ENCODE results near the gene IFT81.

Gene IFT81

GRCh38 chr12:110123919-110124268 lies 263 bp upstream of the IFT81 start:
- H3K4me3 ChIP-seq (ENCODE audit: low read length), result no peak overlapping the region
- no peaks in the 10 kb centered on the region for H3K36me3 ChIP-seq (ENCODE audit: control insufficient read depth, insufficient read depth, low read length)
- no peak for DNase-seq (ENCODE audit: low read depth, low spot score)
- H3K4me1 ChIP-seq (ENCODE audit: control insufficient read depth, insufficient read depth, low read length), result peaks cover 1% of the 10 kb centered on the region; the same call in 1 of the 2 replicates
- no CpG with 5 or more reads among the region's 32 CpGs for WGBS (ENCODE audit: insufficient coverage, insufficient read length)
- no peaks in the 10 kb centered on the region for H3K9me3 ChIP-seq (ENCODE audit: control insufficient read depth, insufficient read depth, low read length)
- H3K27ac ChIP-seq (ENCODE audit: low read length), result no peak overlapping the region
- H3K27me3 ChIP-seq (ENCODE audit: control insufficient read depth, insufficient read depth, low read length), result no peaks in the 10 kb centered on the region

DNA sequence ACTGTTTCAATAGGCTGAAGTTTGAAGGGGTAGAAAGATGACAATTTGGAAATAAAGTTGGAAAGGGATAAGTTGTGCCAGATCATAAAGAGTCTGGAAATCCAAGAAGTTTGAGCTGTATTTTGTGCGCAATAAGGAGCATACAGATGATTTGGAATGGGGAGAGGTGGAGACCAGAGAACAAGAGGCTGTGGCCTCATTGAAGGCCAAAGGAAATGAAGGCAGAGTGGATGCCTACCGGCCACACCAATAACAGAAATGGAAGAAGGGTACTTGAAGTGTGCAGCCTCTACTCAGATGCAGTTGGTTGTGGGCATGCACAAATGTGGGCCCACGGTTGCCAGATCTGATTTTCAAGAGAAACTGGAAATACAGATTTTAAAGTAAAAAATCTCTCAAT lies 2.4 kb downstream of the IFT81 start:
- no peaks in the 10 kb centered on the region for H3K9me3 ChIP-seq (ENCODE audit: control insufficient read depth, insufficient read depth, low read length)
- no peaks in the 10 kb centered on the region for H3K36me3 ChIP-seq (ENCODE audit: control insufficient read depth, insufficient read depth, low read length)
- H3K27me3 ChIP-seq (ENCODE audit: control insufficient read depth, insufficient read depth, low read length), result no peaks in the 10 kb centered on the region
- peaks cover 1% of the 10 kb centered on the region; the same call in 1 of the 2 replicates for H3K4me1 ChIP-seq (ENCODE audit: control insufficient read depth, insufficient read depth, low read length)
- no CpG with 5 or more reads among the region's 3 CpGs for WGBS (ENCODE audit: insufficient coverage, insufficient read length)
- DNase-seq (ENCODE audit: low read depth, low spot score), result no peak
- no peak overlapping the region for H3K4me3 ChIP-seq (ENCODE audit: low read length)
- H3K27ac ChIP-seq (ENCODE audit: low read length), result no peak overlapping the region

DNA sequence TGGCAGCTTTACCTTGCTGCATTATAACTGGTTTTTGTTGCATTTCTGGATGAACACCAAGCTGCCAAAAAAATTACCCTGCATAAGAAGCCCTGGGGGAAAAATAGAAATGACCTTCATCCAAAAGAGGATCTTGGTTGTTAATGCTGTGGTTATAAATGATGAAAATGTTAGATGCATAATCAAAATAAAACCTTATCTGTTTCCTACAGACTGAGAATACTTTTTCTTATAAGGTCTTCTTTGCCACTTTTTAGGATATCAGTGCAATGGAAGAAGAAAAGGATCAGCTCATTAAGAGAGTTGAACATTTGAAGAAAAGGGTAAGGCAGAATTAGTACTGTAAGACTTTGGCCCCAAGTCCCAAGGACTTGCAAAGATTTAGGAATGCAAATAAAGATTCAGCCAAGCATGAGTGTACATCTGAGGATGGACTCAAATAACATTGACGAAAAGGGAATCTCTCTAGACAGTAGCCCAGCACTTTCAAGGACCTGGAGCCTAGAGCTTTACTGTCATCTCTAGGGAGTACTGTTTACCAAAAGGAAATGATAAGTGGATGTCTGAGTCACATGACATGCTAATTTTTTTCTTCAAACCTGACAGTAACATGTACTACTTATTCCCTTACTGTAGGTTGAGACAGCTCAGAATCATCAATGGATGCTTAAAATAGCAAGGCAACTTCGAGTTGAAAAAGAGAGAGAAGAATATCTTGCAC lies 10.7 kb downstream of the IFT81 start:
- H3K27me3 ChIP-seq (ENCODE audit: control insufficient read depth, insufficient read depth, low read length), result no peaks in the 10 kb centered on the region
- H3K4me1 ChIP-seq (ENCODE audit: control insufficient read depth, insufficient read depth, low read length), result no peaks in the 10 kb centered on the region
- WGBS (ENCODE audit: insufficient coverage, insufficient read length), result no CpG with 5 or more reads among the region's 2 CpGs
- no peak overlapping the region for H3K4me3 ChIP-seq (ENCODE audit: low read length)
- no peaks in the 10 kb centered on the region; the same call in 1 of the 2 replicates for H3K36me3 ChIP-seq (ENCODE audit: control insufficient read depth, insufficient read depth, low read length)
- no peaks in the 10 kb centered on the region for H3K9me3 ChIP-seq (ENCODE audit: control insufficient read depth, insufficient read depth, low read length)
- no peak for DNase-seq (ENCODE audit: low read depth, low spot score)
- H3K27ac ChIP-seq (ENCODE audit: low read length), result no peak overlapping the region

DNA sequence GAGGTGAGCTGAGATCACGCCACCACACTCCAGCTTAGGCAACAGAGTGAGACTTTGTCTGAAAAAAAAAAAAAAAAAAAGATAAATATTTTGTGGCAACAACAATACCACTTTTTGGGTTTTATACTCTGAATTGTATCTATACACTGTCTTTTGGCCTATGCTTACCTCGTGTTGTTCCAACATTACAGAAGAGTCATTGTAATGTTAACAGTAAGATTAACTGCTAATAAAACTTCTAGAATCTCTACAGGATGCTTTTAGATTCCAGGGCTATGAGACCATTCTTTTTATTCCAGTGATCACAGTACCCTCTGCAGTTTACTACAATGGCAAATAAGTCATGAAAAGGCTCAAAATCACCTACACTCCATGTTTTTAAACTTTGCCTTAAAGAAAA lies 11.6 kb downstream of the IFT81 start:
- Histone ChIP-seq H3K27me3 (ENCODE audit: control insufficient read depth, insufficient read depth, low read length) (no peaks in the 10 kb centered on the region), H3K4me3 (ENCODE audit: low read length) (no peak overlapping the region), H3K27ac (ENCODE audit: low read length) (no peak overlapping the region), H3K9me3 (ENCODE audit: control insufficient read depth, insufficient read depth, low read length) (no peaks in the 10 kb centered on the region), H3K36me3 (ENCODE audit: control insufficient read depth, insufficient read depth, low read length) (no peaks in the 10 kb centered on the region; the same call in 1 of the 2 replicates), H3K4me1 (ENCODE audit: control insufficient read depth, insufficient read depth, low read length) (no peaks in the 10 kb centered on the region)
- no peak for DNase-seq (ENCODE audit: low read depth, low spot score)
- WGBS (ENCODE audit: insufficient coverage, insufficient read length), result no CpG with 5 or more reads among the region's 2 CpGs

DNA sequence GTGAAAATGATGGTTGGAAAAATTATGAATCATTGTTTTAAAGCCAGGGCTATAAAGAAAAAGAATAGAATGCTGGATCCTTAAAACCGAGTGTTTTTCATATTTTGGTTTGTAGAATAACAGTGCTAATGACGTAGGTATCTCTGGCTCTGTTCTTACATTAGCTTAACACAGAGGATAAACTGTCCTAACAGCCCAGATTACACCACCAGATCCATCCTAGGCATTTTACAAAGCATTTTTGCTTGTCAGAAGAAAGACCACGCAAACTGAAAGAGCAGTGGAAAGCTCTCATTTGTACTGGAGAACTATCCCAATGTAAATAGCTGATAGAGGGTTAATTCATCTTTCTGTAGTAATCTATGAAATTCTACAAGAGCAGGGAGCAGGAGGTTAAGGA lies 13.6 kb downstream of the IFT81 start:
- Histone ChIP-seq H3K27me3 (ENCODE audit: control insufficient read depth, insufficient read depth, low read length) (no peaks in the 10 kb centered on the region), H3K27ac (ENCODE audit: low read length) (no peak overlapping the region), H3K36me3 (ENCODE audit: control insufficient read depth, insufficient read depth, low read length) (no peaks in the 10 kb centered on the region; the same call in 1 of the 2 replicates), H3K9me3 (ENCODE audit: control insufficient read depth, insufficient read depth, low read length) (no peaks in the 10 kb centered on the region), H3K4me1 (ENCODE audit: control insufficient read depth, insufficient read depth, low read length) (no peaks in the 10 kb centered on the region), H3K4me3 (ENCODE audit: low read length) (no peak overlapping the region)
- no peak for DNase-seq (ENCODE audit: low read depth, low spot score)
- no CpG with 5 or more reads among the region's 3 CpGs for WGBS (ENCODE audit: insufficient coverage, insufficient read length)

- no CpG with 5 or more reads among the region's 6 CpGs for WGBS (ENCODE audit: insufficient coverage, insufficient read length)
- H3K9me3 ChIP-seq (ENCODE audit: control insufficient read depth, insufficient read depth, low read length), result no peaks in the 10 kb centered on the region
- no peak overlapping the region for H3K27ac ChIP-seq (ENCODE audit: low read length)
- H3K4me3 ChIP-seq (ENCODE audit: low read length), result no peak overlapping the region
- H3K27me3 ChIP-seq (ENCODE audit: control insufficient read depth, insufficient read depth, low read length), result no peaks in the 10 kb centered on the region
- H3K36me3 ChIP-seq (ENCODE audit: control insufficient read depth, insufficient read depth, low read length), result no peaks in the 10 kb centered on the region; the same call in 1 of the 2 replicates
- H3K4me1 ChIP-seq (ENCODE audit: control insufficient read depth, insufficient read depth, low read length), result no peaks in the 10 kb centered on the region
- DNase-seq (ENCODE audit: low read depth, low spot score), result no peak
Observed at GRCh38 chr12:110141389-110141788, 17.2 kb downstream of the IFT81 start.

- H3K9me3 ChIP-seq (ENCODE audit: control insufficient read depth, insufficient read depth, low read length), result no peaks in the 10 kb centered on the region
- H3K27me3 ChIP-seq (ENCODE audit: control insufficient read depth, insufficient read depth, low read length), result no peaks in the 10 kb centered on the region
- DNase-seq (ENCODE audit: low read depth, low spot score), result no peak
- H3K36me3 ChIP-seq (ENCODE audit: control insufficient read depth, insufficient read depth, low read length), result no peaks in the 10 kb centered on the region
- H3K4me3 ChIP-seq (ENCODE audit: low read length), result no peak overlapping the region
- H3K4me1 ChIP-seq (ENCODE audit: control insufficient read depth, insufficient read depth, low read length), result no peaks in the 10 kb centered on the region
- H3K27ac ChIP-seq (ENCODE audit: low read length), result no peak overlapping the region
- WGBS (ENCODE audit: insufficient coverage, insufficient read length), result no CpG with 5 or more reads among the region's 2 CpGs
Observed at GRCh38 chr12:110146986-110147385, 22.8 kb downstream of the IFT81 start.

DNA sequence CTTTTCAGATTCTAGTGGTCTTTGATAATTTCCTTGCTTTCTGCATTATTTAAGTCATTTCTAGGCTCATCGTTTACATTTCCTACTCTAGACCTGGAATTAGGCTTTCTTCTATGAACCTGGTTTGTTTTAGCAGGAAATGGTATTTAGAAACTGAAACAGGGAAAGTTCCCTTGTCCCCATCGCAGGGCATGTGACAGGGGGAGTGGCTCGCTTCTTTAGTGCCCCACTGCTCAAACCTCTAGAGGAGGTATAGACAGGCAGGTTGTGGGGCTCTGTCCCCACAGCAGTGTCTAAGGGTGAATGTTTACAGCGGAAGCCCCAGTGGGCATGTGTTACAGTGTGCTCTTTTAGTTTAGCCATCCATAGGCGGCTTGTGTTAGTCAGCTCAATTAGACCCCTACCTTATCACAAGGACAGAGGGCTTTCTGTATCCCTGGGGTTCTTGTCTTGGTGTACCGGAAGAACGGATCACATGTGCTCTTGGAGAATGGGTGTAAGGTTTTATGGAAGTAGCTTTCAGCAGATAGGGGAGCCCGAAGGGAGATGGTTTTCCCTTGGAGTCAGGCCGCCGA lies 25.0 kb downstream of the IFT81 start:
- no peak overlapping the region for H3K27ac ChIP-seq (ENCODE audit: low read length)
- no peak for DNase-seq (ENCODE audit: low read depth, low spot score)
- no peak overlapping the region for H3K4me3 ChIP-seq (ENCODE audit: low read length)
- no peaks in the 10 kb centered on the region for H3K9me3 ChIP-seq (ENCODE audit: control insufficient read depth, insufficient read depth, low read length)
- no peaks in the 10 kb centered on the region for H3K27me3 ChIP-seq (ENCODE audit: control insufficient read depth, insufficient read depth, low read length)
- H3K36me3 ChIP-seq (ENCODE audit: control insufficient read depth, insufficient read depth, low read length), result no peaks in the 10 kb centered on the region
- WGBS (ENCODE audit: insufficient coverage, insufficient read length), result no CpG with 5 or more reads among the region's 10 CpGs
- no peaks in the 10 kb centered on the region for H3K4me1 ChIP-seq (ENCODE audit: control insufficient read depth, insufficient read depth, low read length)

- no peaks in the 10 kb centered on the region for H3K36me3 ChIP-seq (ENCODE audit: control insufficient read depth, insufficient read depth, low read length)
- H3K4me1 ChIP-seq (ENCODE audit: control insufficient read depth, insufficient read depth, low read length), result no peaks in the 10 kb centered on the region; the same call in 1 of the 2 replicates
- no peaks in the 10 kb centered on the region for H3K9me3 ChIP-seq (ENCODE audit: control insufficient read depth, insufficient read depth, low read length)
- no peaks in the 10 kb centered on the region for H3K27me3 ChIP-seq (ENCODE audit: control insufficient read depth, insufficient read depth, low read length)
- DNase-seq (ENCODE audit: low read depth, low spot score), result no peak
- H3K4me3 ChIP-seq (ENCODE audit: low read length), result no peak overlapping the region
- no peak overlapping the region for H3K27ac ChIP-seq (ENCODE audit: low read length)
- WGBS (ENCODE audit: insufficient coverage, insufficient read length), result no CpG with 5 or more reads among the region's 2 CpGs
Observed at GRCh38 chr12:110156766-110157165, 32.6 kb downstream of the IFT81 start.

- no peaks in the 10 kb centered on the region for H3K27me3 ChIP-seq (ENCODE audit: control insufficient read depth, insufficient read depth, low read length)
- H3K36me3 ChIP-seq (ENCODE audit: control insufficient read depth, insufficient read depth, low read length), result no peaks in the 10 kb centered on the region
- no peak for DNase-seq (ENCODE audit: low read depth, low spot score)
- no peak overlapping the region for H3K4me3 ChIP-seq (ENCODE audit: low read length)
- H3K4me1 ChIP-seq (ENCODE audit: control insufficient read depth, insufficient read depth, low read length), result no peaks in the 10 kb centered on the region; the same call in 1 of the 2 replicates
- no peaks in the 10 kb centered on the region for H3K9me3 ChIP-seq (ENCODE audit: control insufficient read depth, insufficient read depth, low read length)
- H3K27ac ChIP-seq (ENCODE audit: low read length), result no peak overlapping the region
Observed at GRCh38 chr12:110157539-110157938, 33.4 kb downstream of the IFT81 start.

Data from iPS DF 6.9 (cell line).